Caco-2 (cell line): Measurements from ENCODE around the gene PARVB. TPM values are rescaled to one million over a fixed set of nuclear protein-coding genes. Genes with fewer than 3 reads are reported as not detected.

Experiments
- BruUV-seq: library from RNA; stranded (reverse); fragments of 400-500 nt; replicated peaks from 2 replicates; lab custom pipeline; 2021; lab: Mats Ljungman, UMichigan
- CTCF ChIA-PET: fragments of 300-600 bp; sonication (Branson Sonifier 250); formaldehyde crosslinking; loops from one replicate; lab custom pipeline; 2022; ENCODE audit warnings: antibody characterized with exemption; lab: Charles Lee
- POLR2A ChIA-PET: fragments of 300-600 bp; sonication (Branson Sonifier 250); formaldehyde crosslinking; loops from one replicate; lab custom pipeline; 2022; ENCODE audit warnings: antibody characterized with exemption; lab: Charles Lee
- DNase-seq, 2 experiments: peaks; one replicate each; pipeline versions ENCODE4 v3.0.0 to v3.0.0-alpha.2; 2020 to 2022
- H3K27me3 ChIP-seq: replicated peaks from 2 replicates; pipeline ENCODE4 v1.6.0; 2011; ENCODE audit warnings: low read length; ENCODE audit not compliant: control insufficient read depth, insufficient read depth
- H3K36me3 ChIP-seq: 2 replicates; pipeline ENCODE4 v1.5.1; 2011; ENCODE audit warnings: low read length; ENCODE audit not compliant: control insufficient read depth, insufficient read depth
- H3K4me1 ChIP-seq: fragments of 250-450 bp; sonication (Bioruptor Pico); 2 replicates; pipeline ENCODE4 v1.5.1; 2020; ENCODE audit warnings: mild to moderate bottlenecking
- H3K4me3 ChIP-seq: 2 replicates; pipeline ENCODE4 v1.5.1; 2011; ENCODE audit warnings: low read depth, mild to moderate bottlenecking, control low read depth, low read length
- H3K9me3 ChIP-seq: fragments of 250-450 bp; sonication (Bioruptor Pico); 2 replicates; pipeline ENCODE4 v1.5.1; 2020; ENCODE audit warnings: mild to moderate bottlenecking, moderate library complexity
- H3K27ac Mint-ChIP-seq: one replicate; pipeline ENCODE4 v1.8.0; 2022; ENCODE audit warnings: mixed read lengths; ENCODE audit not compliant: unreplicated experiment
- H3K27me3 Mint-ChIP-seq: one replicate; pipeline ENCODE4 v1.8.0; 2022; ENCODE audit warnings: mixed read lengths; ENCODE audit not compliant: insufficient read depth, unreplicated experiment
- H3K36me3 Mint-ChIP-seq: one replicate; pipeline ENCODE4 v1.8.0; 2022; ENCODE audit warnings: mild to moderate bottlenecking, mixed read lengths; ENCODE audit not compliant: insufficient read depth, unreplicated experiment
- H3K4me1 Mint-ChIP-seq: one replicate; pipeline ENCODE4 v1.8.0; 2022; ENCODE audit warnings: low read depth, mixed read lengths; ENCODE audit not compliant: unreplicated experiment
- H3K4me3 Mint-ChIP-seq: one replicate; pipeline ENCODE4 v1.8.0; 2022; ENCODE audit warnings: mild to moderate bottlenecking, moderate library complexity, mixed read lengths; ENCODE audit not compliant: unreplicated experiment
- H3K9me3 Mint-ChIP-seq: one replicate; pipeline ENCODE4 v1.8.0; 2022; ENCODE audit warnings: mixed read lengths; ENCODE audit not compliant: unreplicated experiment
- CTCF ChIP-seq, 2 experiments: fragments of 200-600 bp in 1 of 2; IDR thresholded peaks; 1 replicate in 1 of 2; 2 replicates in 1 of 2; pipeline versions ENCODE4 v1.5.1 to v1.8.0; 2011 to 2022; ENCODE audit warnings: antibody characterized with exemption in 1 of 2, control low read depth in 1 of 2, inconsistent platforms in 1 of 2, low read depth in 1 of 2, low read length in 1 of 2, mild to moderate bottlenecking in 1 of 2, moderate library complexity in 1 of 2; ENCODE audit not compliant: insufficient read depth in 1 of 2, severe bottlenecking in 1 of 2, unreplicated experiment in 1 of 2
- intact Hi-C: fragments of 100-400 bp; cut with micrococcal nuclease; formaldehyde crosslinking; loops from one replicate; pipeline ENCODE4 v1.10.0; 2022; ENCODE audit not compliant: unreplicated experiment
- total RNA-seq: library from RNA; stranded (reverse); gene quantifications from 2 replicates; pipeline ENCODE4 v1.2.3, GENCODE V29; 2022

PARVB gene
- total RNA-seq, 1 experiment from 2014 or later, result 28.8 TPM

- H3K9me3 ChIP-seq, result no peaks in the 10 kb centered on the region
- Mint-ChIP-seq H3K4me1 (no peaks in the 10 kb centered on the region), H3K9me3 (no peaks in the 10 kb centered on the region), H3K27ac (no peak overlapping the region), H3K36me3 (no peaks in the 10 kb centered on the region), H3K4me3 (no peak overlapping the region), H3K27me3 (peaks cover 8% of the 10 kb centered on the region)
- ChIA-PET CTCF (no interaction called here), POLR2A (no interaction called here)
- no peak overlapping the region for H3K4me3 ChIP-seq
- DNase-seq, result no peak
- H3K4me1 ChIP-seq, result no peaks in the 10 kb centered on the region
- no peaks in the 10 kb centered on the region for H3K36me3 ChIP-seq
- no peaks in the 10 kb centered on the region for H3K27me3 ChIP-seq
- no TSS peak for BruUV-seq
- intact Hi-C loops, result no loop called here
- no peak for TF ChIP-seq CTCF (IDR thresholded peaks at IDR 0.05; ENCODE audit: insufficient read depth in 1 of 2, low read depth in 1 of 2, low read length in 1 of 2, severe bottlenecking in 1 of 2, unreplicated experiment in 1 of 2)
These were observed 162.6 kb downstream of the PARVB start for GRCh38 chr22:44186737-44187136.

DNA sequence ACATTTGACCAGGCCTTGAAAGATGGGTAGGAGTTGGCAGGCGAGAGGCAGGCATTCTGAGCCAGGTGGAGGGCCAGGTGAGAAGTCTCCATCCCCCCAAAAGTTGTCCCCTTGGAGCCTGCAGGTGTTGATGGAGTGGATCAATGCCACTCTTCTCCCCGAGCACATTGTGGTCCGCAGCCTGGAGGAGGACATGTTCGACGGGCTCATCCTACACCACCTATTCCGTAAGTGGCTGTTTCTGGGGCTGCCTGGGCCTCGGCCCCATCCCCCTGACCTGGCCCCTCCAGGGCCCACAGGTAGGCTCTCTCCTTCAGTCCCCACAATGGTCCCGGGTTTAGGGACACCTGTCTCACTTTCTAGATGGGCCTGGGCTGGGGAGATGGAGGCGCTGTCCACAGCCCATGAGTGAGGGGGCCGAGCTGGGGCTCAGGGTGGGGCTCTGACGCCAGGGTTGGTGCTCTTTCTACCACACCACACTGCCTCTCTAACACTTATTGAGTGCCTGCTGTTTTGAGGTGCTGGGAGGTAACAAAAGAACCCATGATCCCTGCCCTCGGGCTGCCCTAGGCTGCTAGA, 163.6 kb downstream of the PARVB start:
- CTCF ChIA-PET, result no interaction called here
- H3K4me3 ChIP-seq, result no peak overlapping the region
- Mint-ChIP-seq H3K36me3 (no peaks in the 10 kb centered on the region), H3K27ac (no peak overlapping the region), H3K27me3 (peaks cover 8% of the 10 kb centered on the region), H3K4me3 (no peak overlapping the region), H3K4me1 (no peaks in the 10 kb centered on the region), H3K9me3 (no peaks in the 10 kb centered on the region)
- TF ChIP-seq CTCF (IDR thresholded peaks at IDR 0.05; ENCODE audit: insufficient read depth in 1 of 2, low read depth in 1 of 2, low read length in 1 of 2, severe bottlenecking in 1 of 2, unreplicated experiment in 1 of 2), result no peak
- H3K36me3 ChIP-seq, result no peaks in the 10 kb centered on the region
- POLR2A ChIA-PET, result no interaction called here
- no TSS peak for BruUV-seq
- H3K9me3 ChIP-seq, result no peaks in the 10 kb centered on the region
- no peaks in the 10 kb centered on the region for H3K27me3 ChIP-seq
- DNase-seq, result no peak
- H3K4me1 ChIP-seq, result no peaks in the 10 kb centered on the region
- intact Hi-C loops, result no loop called here

- ChIA-PET CTCF (no interaction called here), POLR2A (no interaction called here)
- no peaks in the 10 kb centered on the region for H3K9me3 Mint-ChIP-seq
- no peak for DNase-seq
- H3K36me3 ChIP-seq, result no peaks in the 10 kb centered on the region
- no peak overlapping the region for H3K4me3 ChIP-seq
- no TSS peak for BruUV-seq
- H3K4me1 Mint-ChIP-seq, result no peaks in the 10 kb centered on the region
- H3K9me3 ChIP-seq, result no peaks in the 10 kb centered on the region
- TF ChIP-seq CTCF (IDR thresholded peaks at IDR 0.05; ENCODE audit: insufficient read depth in 1 of 2, low read depth in 1 of 2, low read length in 1 of 2, severe bottlenecking in 1 of 2, unreplicated experiment in 1 of 2), result no peak
- H3K27me3 Mint-ChIP-seq, result peaks cover 12% of the 10 kb centered on the region
- H3K4me1 ChIP-seq, result no peaks in the 10 kb centered on the region
- no peak overlapping the region for H3K4me3 Mint-ChIP-seq
- no peak overlapping the region for H3K27ac Mint-ChIP-seq
- no peaks in the 10 kb centered on the region for H3K36me3 Mint-ChIP-seq
- no peaks in the 10 kb centered on the region for H3K27me3 ChIP-seq
- intact Hi-C loops, result no loop called here
These were observed 164.2 kb downstream of the PARVB start for GRCh38 chr22:44188316-44188715.
